ENCODE results near the gene KRT79.

KRT79 gene

DNA sequence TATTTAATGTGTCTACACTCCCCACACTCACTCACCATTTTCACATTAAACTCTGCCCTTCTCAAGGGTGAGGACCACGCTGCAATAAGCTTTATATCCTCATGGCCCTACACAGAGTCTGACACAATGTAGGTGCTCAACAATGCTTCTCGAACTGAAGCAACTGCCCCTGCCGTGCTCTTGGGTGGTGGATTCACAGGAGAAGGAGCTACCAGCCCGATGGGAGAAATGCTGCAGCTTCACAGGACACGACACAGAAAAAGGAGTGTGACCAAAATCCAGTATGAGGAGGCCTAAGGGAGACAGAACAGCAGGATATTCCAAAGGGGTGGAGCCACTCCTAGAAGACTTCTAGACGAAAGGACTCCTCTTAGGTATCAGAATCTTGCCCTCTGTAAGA lies 31.7 kb downstream of the KRT79 start:
- Histone ChIP-seq H3K9ac (ENCODE audit: low read length) (no peak overlapping the region), H3F3A (ENCODE audit: insufficient read depth, low read length) (no peaks in the 10 kb centered on the region), H3K36me3 (ENCODE audit: insufficient read depth, low read length) (no peaks in the 10 kb centered on the region), H3K79me2 (ENCODE audit: insufficient read depth, low read length) (no peaks in the 10 kb centered on the region), H3K4me1 (ENCODE audit: insufficient read depth, low read length, severe bottlenecking) (no peaks in the 10 kb centered on the region), H3K9me2 (ENCODE audit: low read depth, low read length) (no peaks in the 10 kb centered on the region), H3K27me3 (ENCODE audit: insufficient read depth, low read length) (peaks cover 5% of the 10 kb centered on the region; the same call in 1 of the 2 replicates), H4K20me1 (ENCODE audit: insufficient read depth, low read length) (no peaks in the 10 kb centered on the region), H2AFZ (ENCODE audit: low read length) (no peak overlapping the region), H3K27ac (ENCODE audit: low read depth, low read length, poor library complexity, severe bottlenecking) (no peak overlapping the region), H3K4me3 (ENCODE audit: low read depth, low read length, poor library complexity, severe bottlenecking) (no peak overlapping the region), H3K9me3 (ENCODE audit: low read length) (no peaks in the 10 kb centered on the region), H3K4me2 (ENCODE audit: low read length) (no peak overlapping the region)
- TF ChIP-seq, protein P1, sequence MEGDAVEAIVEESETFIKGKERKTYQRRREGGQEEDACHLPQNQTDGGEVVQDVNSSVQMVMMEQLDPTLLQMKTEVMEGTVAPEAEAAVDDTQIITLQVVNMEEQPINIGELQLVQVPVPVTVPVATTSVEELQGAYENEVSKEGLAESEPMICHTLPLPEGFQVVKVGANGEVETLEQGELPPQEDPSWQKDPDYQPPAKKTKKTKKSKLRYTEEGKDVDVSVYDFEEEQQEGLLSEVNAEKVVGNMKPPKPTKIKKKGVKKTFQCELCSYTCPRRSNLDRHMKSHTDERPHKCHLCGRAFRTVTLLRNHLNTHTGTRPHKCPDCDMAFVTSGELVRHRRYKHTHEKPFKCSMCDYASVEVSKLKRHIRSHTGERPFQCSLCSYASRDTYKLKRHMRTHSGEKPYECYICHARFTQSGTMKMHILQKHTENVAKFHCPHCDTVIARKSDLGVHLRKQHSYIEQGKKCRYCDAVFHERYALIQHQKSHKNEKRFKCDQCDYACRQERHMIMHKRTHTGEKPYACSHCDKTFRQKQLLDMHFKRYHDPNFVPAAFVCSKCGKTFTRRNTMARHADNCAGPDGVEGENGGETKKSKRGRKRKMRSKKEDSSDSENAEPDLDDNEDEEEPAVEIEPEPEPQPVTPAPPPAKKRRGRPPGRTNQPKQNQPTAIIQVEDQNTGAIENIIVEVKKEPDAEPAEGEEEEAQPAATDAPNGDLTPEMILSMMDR (IDR thresholded peaks at IDR 0.05; ENCODE audit: low read length): no peak
- TF ChIP-seq EZH2 (IDR thresholded peaks at IDR 0.05; ENCODE audit: borderline replicate concordance, low read length): no peak

DNA sequence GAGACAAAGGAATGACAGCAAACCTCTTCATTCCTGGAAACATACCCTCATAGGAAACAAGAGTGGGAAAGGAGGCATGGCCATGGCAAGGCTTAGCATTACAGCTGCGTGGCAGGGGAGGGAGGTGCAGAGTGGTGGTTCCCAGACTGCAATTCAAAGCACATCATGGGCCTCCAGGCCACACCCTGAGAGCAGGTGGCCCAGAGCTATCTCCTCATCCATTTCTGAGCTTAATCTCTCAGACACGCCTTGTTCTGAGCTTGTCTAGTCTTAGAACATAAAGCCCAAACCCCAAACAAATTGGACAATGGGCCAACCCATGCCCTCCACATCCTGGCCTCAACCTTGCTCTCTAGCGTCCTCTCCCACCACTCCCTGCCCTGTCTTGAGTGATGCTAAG lies 32.3 kb downstream of the KRT79 start:
- H3K4me1 ChIP-seq (ENCODE audit: insufficient read depth, low read length, severe bottlenecking): no peaks in the 10 kb centered on the region

DNA sequence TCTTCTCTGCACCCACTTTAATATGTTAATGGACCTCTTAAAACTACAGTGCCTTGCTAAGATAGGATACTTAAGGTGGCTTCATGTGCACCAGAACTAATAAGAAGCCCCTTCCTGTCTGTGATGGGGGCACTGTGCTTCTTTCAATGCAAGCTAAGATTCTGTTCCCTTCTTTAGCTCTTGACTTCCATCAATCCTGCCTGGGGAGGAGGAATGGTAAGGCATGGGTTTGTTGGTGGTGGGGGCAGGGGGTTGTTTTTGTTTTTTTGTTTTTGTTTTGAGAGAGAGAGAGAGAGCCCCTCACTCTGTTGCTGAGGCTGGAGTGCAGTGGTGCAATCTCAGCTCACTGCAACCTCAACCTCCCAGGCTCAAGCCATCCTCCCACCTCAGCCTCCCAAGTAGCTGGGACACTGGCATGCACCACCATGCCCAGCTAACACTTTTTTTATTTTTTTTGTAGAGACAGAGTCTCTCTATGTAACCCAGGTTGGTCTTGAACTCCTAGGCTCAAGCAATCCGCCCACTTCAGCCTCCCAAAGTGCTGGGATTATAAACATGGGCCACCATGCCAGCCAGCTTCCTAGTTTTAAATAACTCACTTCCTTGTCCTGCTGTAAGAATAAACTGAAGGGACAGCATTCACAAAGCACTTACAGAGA lies 33.7 kb downstream of the KRT79 start:
- no peaks in the 10 kb centered on the region for H3K36me3 ChIP-seq (ENCODE audit: insufficient read depth, low read length)
- H3K27me3 ChIP-seq (ENCODE audit: insufficient read depth, low read length): peaks cover 5% of the 10 kb centered on the region; the same call in 1 of the 2 replicates
- H3F3A ChIP-seq (ENCODE audit: insufficient read depth, low read length): no peaks in the 10 kb centered on the region
- H3K79me2 ChIP-seq (ENCODE audit: insufficient read depth, low read length): no peaks in the 10 kb centered on the region
- H3K9ac ChIP-seq (ENCODE audit: low read length): no peak overlapping the region
- H3K27ac ChIP-seq (ENCODE audit: low read depth, low read length, poor library complexity, severe bottlenecking): no peak overlapping the region
- no peaks in the 10 kb centered on the region for H3K4me1 ChIP-seq (ENCODE audit: insufficient read depth, low read length, severe bottlenecking)
- no peaks in the 10 kb centered on the region for H3K9me2 ChIP-seq (ENCODE audit: low read depth, low read length)
- no peaks in the 10 kb centered on the region for H4K20me1 ChIP-seq (ENCODE audit: insufficient read depth, low read length)
- no peak overlapping the region for H3K4me2 ChIP-seq (ENCODE audit: low read length)
- no peak overlapping the region for H2AFZ ChIP-seq (ENCODE audit: low read length)
- no peak overlapping the region for H3K4me3 ChIP-seq (ENCODE audit: low read depth, low read length, poor library complexity, severe bottlenecking)
- no peaks in the 10 kb centered on the region for H3K9me3 ChIP-seq (ENCODE audit: low read length)
- TF ChIP-seq, protein P1 (IDR thresholded peaks at IDR 0.05; ENCODE audit: low read length): no peak
- TF ChIP-seq EZH2 (IDR thresholded peaks at IDR 0.05; ENCODE audit: borderline replicate concordance, low read length): no peak

More for the DNA sequence above, 32.3 kb downstream of the KRT79 start:
- Histone ChIP-seq H3K9ac (ENCODE audit: low read length) (no peak overlapping the region), H3F3A (ENCODE audit: insufficient read depth, low read length) (no peaks in the 10 kb centered on the region), H4K20me1 (ENCODE audit: insufficient read depth, low read length) (no peaks in the 10 kb centered on the region), H3K9me2 (ENCODE audit: low read depth, low read length) (no peaks in the 10 kb centered on the region), H3K27me3 (ENCODE audit: insufficient read depth, low read length) (peaks cover 5% of the 10 kb centered on the region; the same call in 1 of the 2 replicates), H3K9me3 (ENCODE audit: low read length) (no peaks in the 10 kb centered on the region), H2AFZ (ENCODE audit: low read length) (no peak overlapping the region), H3K36me3 (ENCODE audit: insufficient read depth, low read length) (no peaks in the 10 kb centered on the region), H3K4me2 (ENCODE audit: low read length) (no peak overlapping the region), H3K79me2 (ENCODE audit: insufficient read depth, low read length) (no peaks in the 10 kb centered on the region), H3K27ac (ENCODE audit: low read depth, low read length, poor library complexity, severe bottlenecking) (no peak overlapping the region), H3K4me3 (ENCODE audit: low read depth, low read length, poor library complexity, severe bottlenecking) (no peak overlapping the region)
- no peak for TF ChIP-seq EZH2 (IDR thresholded peaks at IDR 0.05; ENCODE audit: borderline replicate concordance, low read length)
- TF ChIP-seq, protein P1 (IDR thresholded peaks at IDR 0.05; ENCODE audit: low read length): no peak

Data from OCI-LY1 (cell line).